Gastrocnemius medialis (tissue), 4 donors: ENCODE measurements around the gene DUS1L.

Experiments used
- CTCF ChIP-seq, 5 experiments: fragments of 450-650 bp in 3 of 5; fragments of 200-600 bp in 2 of 5; sonication (generic) in 2 of 5; IDR thresholded peaks in 4 of 5; conservative IDR thresholded peaks in 1 of 5; 1 replicate in 4 of 5; 2 replicates in 1 of 5; pipeline ENCODE4 v1.5.1; 2016 to 2019; ENCODE audit warnings: antibody characterized with exemption in 5 of 5, mild to moderate bottlenecking in 3 of 5, moderate library complexity in 3 of 5
- POLR2A ChIP-seq, 2 donors: fragments of 450-650 bp; IDR thresholded peaks; one replicate each; pipeline ENCODE4 v1.6.1; 2017; ENCODE audit warnings: antibody characterized with exemption in 2 of 2, mild to moderate bottlenecking in 2 of 2, moderate library complexity in 2 of 2

- TF ChIP-seq POLR2A (IDR thresholded peaks at IDR 0.05) (no peak), CTCF (IDR thresholded peaks at IDR 0.05 in 4 of 5, conservative IDR thresholded peaks at IDR 0.05 in 1 of 5) (no peak)
Observed at GRCh38 chr17:82101767-82102679, 36.4 kb upstream of the DUS1L start.
